PC-3 (cell line): ENCODE measurements around the gene FBXO11. TPM values are rescaled to one million over a fixed set of nuclear protein-coding genes. Genes with fewer than 3 reads are reported as not detected.

Experiments
- ATAC-seq: fragments of 200-7000 bp; cut with Tn5 transposase; 2 replicates; pipeline ENCODE4 v1.9.1; 2020; ENCODE audit warnings: mild to moderate bottlenecking, moderate library complexity
- BruUV-seq: library from RNA; stranded (reverse); fragments of 400-500 nt; replicated peaks from 2 replicates; lab custom pipeline; 2021; lab: Mats Ljungman, UMichigan
- CTCF ChIA-PET: fragments of 300-600 bp; sonication (Branson Sonifier 250); formaldehyde crosslinking; loops from one replicate; lab custom pipeline; 2022; ENCODE audit warnings: antibody characterized with exemption; lab: Charles Lee
- POLR2A ChIA-PET: fragments of 300-600 bp; sonication (Branson Sonifier 250); formaldehyde crosslinking; loops from one replicate; lab custom pipeline; 2022; ENCODE audit warnings: antibody characterized with exemption; ENCODE audit not compliant: unreplicated experiment; lab: Charles Lee
- DNase-seq: peaks from one replicate; pipeline ENCODE4 v3.0.0-alpha.2; 2015
- H2AFZ ChIP-seq: fragments of 300-600 bp; sonication (generic); 2 replicates; pipeline ENCODE4 v1.6.0; 2016; ENCODE audit warnings: antibody characterized with exemption, low read length
- H3F3A ChIP-seq: fragments of 300-600 bp; sonication (generic); one replicate; pipeline ENCODE4 v1.6.0; 2017; ENCODE audit warnings: antibody characterized with exemption, low read length, control low read depth, mild to moderate bottlenecking; ENCODE audit not compliant: unreplicated experiment
- H3K27ac ChIP-seq: fragments of 300-600 bp; sonication (generic); 2 replicates; pipeline ENCODE4 v1.5.1; 2016; ENCODE audit warnings: mild to moderate bottlenecking, low read length
- H3K27me3 ChIP-seq: fragments of 300-600 bp; sonication (generic); 2 replicates; pipeline ENCODE4 v1.6.1; 2016; ENCODE audit warnings: low read length, mixed read lengths
- H3K36me3 ChIP-seq: fragments of 300-600 bp; sonication (generic); 2 replicates; pipeline ENCODE4 v1.6.1; 2016; ENCODE audit warnings: low read depth, mixed run types, low read length, mixed read lengths
- H3K4me1 ChIP-seq: fragments of 300-600 bp; sonication (generic); 2 replicates; pipeline ENCODE4 v1.5.1; 2016; ENCODE audit warnings: low read length; ENCODE audit not compliant: insufficient read depth
- H3K4me2 ChIP-seq: fragments of 300-600 bp; sonication (generic); 2 replicates; pipeline ENCODE4 v1.6.0; 2016; ENCODE audit warnings: low read length
- H3K4me3 ChIP-seq: fragments of 300-600 bp; sonication (generic); 2 replicates; pipeline ENCODE4 v1.5.1; 2016; ENCODE audit warnings: mild to moderate bottlenecking, low read length, mixed read lengths
- H3K79me2 ChIP-seq: fragments of 300-600 bp; sonication (generic); 2 replicates; pipeline ENCODE4 v1.6.1; 2017; ENCODE audit warnings: low read length, mixed read lengths
- H3K9ac ChIP-seq: fragments of 300-600 bp; sonication (generic); 2 replicates; pipeline ENCODE4 v1.6.0; 2016; ENCODE audit warnings: mild to moderate bottlenecking, low read length
- H3K9me2 ChIP-seq: fragments of 300-600 bp; sonication (generic); replicated peaks from 2 replicates; pipeline ENCODE4 v1.6.1; 2016; ENCODE audit warnings: mixed run types, low read length, mixed read lengths
- H3K9me3 ChIP-seq: fragments of 300-600 bp; sonication (generic); 2 replicates; pipeline ENCODE4 v1.6.1; 2016; ENCODE audit warnings: low read length, mixed read lengths
- H4K20me1 ChIP-seq: fragments of 300-600 bp; sonication (generic); 2 replicates; pipeline ENCODE4 v1.6.1; 2016; ENCODE audit warnings: low read length, mixed read lengths
- CTCF ChIP-seq: fragments of 300-600 bp; sonication (generic); conservative IDR thresholded peaks from 2 replicates; pipeline ENCODE4 v1.5.1; 2017; ENCODE audit warnings: antibody characterized with exemption, low read depth, mild to moderate bottlenecking, low read length
- EZH2 ChIP-seq: fragments of 300-600 bp; sonication (generic); IDR thresholded peaks from one replicate; pipeline ENCODE4 v1.6.1; 2017; ENCODE audit warnings: antibody characterized with exemption, mild to moderate bottlenecking, low read length; ENCODE audit not compliant: unreplicated experiment
- EZH2phosphoT487 ChIP-seq: fragments of 300-600 bp; sonication (generic); IDR thresholded peaks from 2 replicates; pipeline ENCODE4 v1.6.1; 2018; ENCODE audit warnings: mild to moderate bottlenecking, antibody characterized with exemption, low read length, borderline replicate concordance
- intact Hi-C: fragments of 100-400 bp; cut with micrococcal nuclease; formaldehyde crosslinking; loops from 2 replicates; pipeline ENCODE4 v1.9.0; 2023
- total RNA-seq: library from RNA; depleted of rRNA; stranded (reverse); fragments of >200 nt; gene quantifications from 2 replicates; pipeline ENCODE4 v1.2.3, GENCODE V29; 2014

The FBXO11 gene
- total RNA-seq, 1 experiment from 2014 or later, result 34.8 TPM

- Histone ChIP-seq H3K9me3 (no peaks in the 10 kb centered on the region), H3K9me2 (no peaks in the 10 kb centered on the region), H3K9ac (no peak overlapping the region), H4K20me1 (0 out of 2 replicates have a peak, but pooled peaks cover 13% of the 10 kb centered on the region), H3K27ac (no peak overlapping the region), H2AFZ (no peak overlapping the region), H3K36me3 (no peaks in the 10 kb centered on the region), H3K4me3 (no peak overlapping the region), H3K27me3 (no peaks in the 10 kb centered on the region), H3K4me2 (no peak overlapping the region), H3K79me2 (peaks cover 76% of the 10 kb centered on the region), H3K4me1 (no peaks in the 10 kb centered on the region), H3F3A (no peaks in the 10 kb centered on the region)
- ChIA-PET CTCF (no interaction called here), POLR2A (no interaction called here)
- ATAC-seq (no peak), DNase-seq (no peak)
- BruUV-seq, result no TSS peak
- no peak for TF ChIP-seq EZH2phosphoT487
- TF ChIP-seq CTCF, result no peak
- no peak for TF ChIP-seq EZH2
- intact Hi-C loops, result no loop called here
These were observed 56.1 kb downstream of the FBXO11 start for GRCh38 chr2:47850198-47850597.

GRCh38 chr2:47849368-47849767 lies 56.9 kb downstream of the FBXO11 start:
- Histone ChIP-seq H3K79me2 (peaks cover 73% of the 10 kb centered on the region), H2AFZ (no peak overlapping the region), H3K27ac (no peak overlapping the region), H3K9me2 (no peaks in the 10 kb centered on the region), H3K27me3 (no peaks in the 10 kb centered on the region), H3F3A (no peaks in the 10 kb centered on the region), H3K4me3 (no peak overlapping the region), H3K4me2 (no peak overlapping the region), H4K20me1 (0 out of 2 replicates have a peak, but pooled peaks cover 13% of the 10 kb centered on the region), H3K36me3 (no peaks in the 10 kb centered on the region), H3K9ac (no peak overlapping the region), H3K4me1 (no peaks in the 10 kb centered on the region), H3K9me3 (no peaks in the 10 kb centered on the region)
- CTCF ChIA-PET, result no interaction called here
- intact Hi-C loops, result no loop called here
- DNase-seq (no peak), ATAC-seq (no peak)
- POLR2A ChIA-PET, result no interaction called here
- TF ChIP-seq EZH2 (no peak), EZH2phosphoT487 (no peak), CTCF (no peak)
- BruUV-seq, result no TSS peak

GRCh38 chr2:47844162-47844561 lies 62.1 kb downstream of the FBXO11 start:
- Histone ChIP-seq H3K9me3 (no peaks in the 10 kb centered on the region), H3K27me3 (no peaks in the 10 kb centered on the region), H3K27ac (no peak overlapping the region), H4K20me1 (no peaks in the 10 kb centered on the region), H3K79me2 (peaks cover 51% of the 10 kb centered on the region), H3K36me3 (no peaks in the 10 kb centered on the region), H3K4me2 (no peak overlapping the region), H3K9ac (no peak overlapping the region), H2AFZ (no peak overlapping the region), H3K4me3 (no peak overlapping the region), H3K4me1 (no peaks in the 10 kb centered on the region), H3F3A (no peaks in the 10 kb centered on the region), H3K9me2 (no peaks in the 10 kb centered on the region)
- no TSS peak for BruUV-seq
- ATAC-seq, result no peak
- ChIA-PET CTCF (no interaction called here), POLR2A (no interaction called here)
- intact Hi-C loops, result no loop called here
- TF ChIP-seq EZH2, result no peak
- TF ChIP-seq CTCF, result no peak
- no peak for TF ChIP-seq EZH2phosphoT487
- DNase-seq, result no peak
